IPS-NIHi7 (cell line): ENCODE results near the gene ISX.

Experiments used
- DNase-seq: peaks from one replicate; pipeline ENCODE4 v3.0.0; 2012; ENCODE audit warnings: mixed read lengths; ENCODE audit errors: extremely low spot score

ISX gene

DNA sequence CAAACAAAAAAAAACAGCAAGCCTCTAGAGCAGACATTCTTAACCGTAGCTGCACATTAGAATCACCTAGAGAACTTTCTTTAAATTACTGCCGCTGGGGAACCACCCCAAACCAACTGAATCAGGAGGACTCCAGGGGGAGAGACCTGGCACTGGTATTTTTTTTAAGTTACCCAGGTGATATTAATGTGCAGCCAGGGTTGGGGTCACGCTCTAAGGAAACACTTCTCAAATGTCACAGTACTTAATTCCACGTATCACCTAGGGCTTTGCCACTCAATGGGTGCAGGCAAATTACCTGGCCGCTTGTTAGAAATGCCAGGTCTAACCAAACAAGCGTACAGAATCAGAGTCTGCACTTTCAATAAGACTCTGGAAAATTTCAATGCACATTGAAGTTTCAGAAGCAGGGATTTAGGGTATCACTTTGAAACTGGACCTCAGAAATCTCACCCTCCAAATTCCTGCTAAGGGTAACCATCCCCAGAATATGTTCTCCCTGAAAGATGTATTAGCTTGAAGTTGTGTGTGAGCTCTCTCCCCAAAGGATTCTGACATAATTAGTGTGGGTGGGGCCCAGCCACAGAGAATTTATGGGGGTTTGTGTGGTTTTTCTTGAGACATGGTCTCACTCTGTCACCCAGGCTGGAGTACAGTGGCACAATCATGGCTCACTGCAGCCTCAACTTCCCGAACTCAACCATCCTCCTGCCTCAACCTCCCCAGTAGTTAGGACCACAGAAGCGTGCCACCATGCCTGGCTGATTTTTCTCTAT, 12.7 kb upstream of the ISX start:
- DNase-seq, result no peak

- DNase-seq, result no peak
These were observed 11.9 kb upstream of the ISX start for GRCh38 chr22:35054064-35054463.

GRCh38 chr22:35056486-35056885, 9.5 kb upstream of the ISX start:
- no peak for DNase-seq

DNA sequence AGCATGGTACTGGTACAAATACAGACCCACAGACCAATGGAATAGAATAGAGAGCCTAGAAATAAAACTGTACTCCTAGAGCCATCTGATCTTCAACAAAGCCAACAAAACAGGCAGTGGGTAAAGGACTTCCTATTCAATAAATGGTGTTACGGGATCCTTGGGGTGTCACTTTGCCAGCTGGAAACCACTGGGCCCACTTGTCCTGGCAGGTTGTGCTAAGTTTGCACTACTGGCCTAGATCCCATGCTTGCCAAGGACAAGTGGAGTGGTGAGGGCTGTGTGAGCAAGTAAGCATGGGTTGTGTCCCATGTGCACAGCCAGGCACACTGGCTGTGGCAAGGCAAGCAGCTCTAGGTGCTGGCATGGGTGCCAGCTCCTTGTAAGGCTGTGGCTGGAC, 8.8 kb upstream of the ISX start:
- DNase-seq, result no peak

DNA sequence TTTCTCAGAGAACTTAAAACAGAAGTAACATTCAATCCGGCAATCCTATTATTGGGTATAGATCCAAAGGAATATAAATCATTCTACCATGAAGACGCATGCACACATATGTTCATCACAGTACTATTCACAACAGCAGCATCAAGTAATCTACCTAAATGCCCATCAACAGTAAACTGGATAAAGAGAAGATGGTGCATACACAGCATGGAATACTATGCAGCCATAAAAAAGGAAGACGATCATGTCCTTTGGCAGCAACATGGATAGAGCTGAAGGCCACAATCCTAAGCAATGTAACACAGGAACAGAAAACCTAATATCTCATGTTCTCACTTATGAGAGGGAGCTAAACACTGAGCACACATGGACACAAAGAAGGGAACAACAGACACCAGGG, 6.3 kb upstream of the ISX start:
- no peak for DNase-seq

GRCh38 chr22:35064664-35065063, 1.3 kb upstream of the ISX start:
- no peak for DNase-seq

DNA sequence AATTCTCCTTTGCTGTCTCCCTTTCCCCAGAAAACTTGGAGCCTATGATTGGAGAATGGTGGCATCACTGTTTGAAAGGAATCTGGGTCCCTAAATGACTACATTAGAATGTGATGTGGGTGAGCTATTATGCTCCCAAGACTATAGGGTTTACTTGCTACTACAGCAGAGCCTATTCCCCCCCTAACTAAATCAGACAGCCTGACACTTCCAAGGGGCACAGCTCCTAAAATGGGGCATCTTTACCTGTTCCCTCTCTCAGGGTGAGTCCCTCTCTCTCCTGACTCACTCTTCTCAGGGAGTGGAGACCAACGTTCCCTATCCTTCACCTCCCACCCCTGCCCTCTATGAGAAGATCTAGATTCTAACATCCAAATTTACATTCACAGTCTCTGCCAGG, 775 bp upstream of the ISX start:
- no peak for DNase-seq

- DNase-seq, result no peak
These were observed 810 bp downstream of the ISX start for GRCh38 chr22:35066768-35067167.

GRCh38 chr22:35069541-35069940, 3.6 kb downstream of the ISX start:
- DNase-seq, result no peak

- no peak for DNase-seq
These were observed 4.6 kb downstream of the ISX start for GRCh38 chr22:35070451-35071093.

- DNase-seq, result no peak
These were observed 5.8 kb downstream of the ISX start for GRCh38 chr22:35071784-35072183.

- DNase-seq, result no peak
These were observed 7.0 kb downstream of the ISX start for GRCh38 chr22:35072925-35073324.

GRCh38 chr22:35074583-35074982, 8.6 kb downstream of the ISX start:
- no peak for DNase-seq

GRCh38 chr22:35076630-35077029, 10.7 kb downstream of the ISX start:
- no peak for DNase-seq

DNA sequence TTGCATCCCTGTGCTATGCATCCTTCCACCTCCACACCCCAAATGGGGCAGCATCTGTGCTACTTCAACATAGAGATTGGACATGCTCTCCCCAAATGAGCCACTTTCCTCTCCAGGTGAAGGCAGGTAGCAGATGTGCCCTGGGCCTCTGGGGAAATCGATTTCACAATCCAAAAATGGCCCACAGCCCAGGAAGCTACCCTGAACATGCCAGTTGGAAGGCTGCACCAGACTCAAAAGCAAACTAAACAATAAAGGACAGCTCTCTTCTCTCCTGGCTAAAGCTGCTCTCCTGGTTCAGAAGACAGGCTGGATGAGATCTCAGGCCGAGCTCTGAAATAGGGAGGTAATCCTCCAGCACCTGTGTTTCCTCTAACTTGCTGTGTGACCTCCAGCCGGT, 19.7 kb downstream of the ISX start:
- no peak for DNase-seq

GRCh38 chr22:35089139-35089538, 23.2 kb downstream of the ISX start:
- no peak for DNase-seq

- no peak for DNase-seq
These were observed 26.4 kb downstream of the ISX start for GRCh38 chr22:35092406-35092805.

- DNase-seq, result no peak
These were observed 33.0 kb downstream of the ISX start for GRCh38 chr22:35098921-35099320.

DNA sequence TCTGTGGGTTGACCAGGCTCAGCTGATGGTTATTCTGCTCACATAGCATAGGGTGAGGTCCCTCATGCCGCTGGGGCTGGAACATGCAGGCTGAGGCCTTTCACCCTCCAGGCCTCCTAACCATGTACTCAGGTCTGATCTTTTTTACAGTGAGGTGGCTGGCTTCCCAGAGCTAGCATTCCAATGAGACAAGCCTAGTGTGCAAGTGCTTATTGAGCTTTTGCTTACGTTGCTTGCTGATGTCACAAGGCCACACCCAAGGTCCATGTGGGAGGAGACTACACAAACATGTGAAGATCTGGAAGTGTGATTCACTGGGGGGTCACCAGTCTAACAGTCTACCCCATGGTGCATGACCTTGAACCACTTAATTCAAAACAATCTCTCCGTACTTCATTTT, 33.9 kb downstream of the ISX start:
- no peak for DNase-seq

DNA sequence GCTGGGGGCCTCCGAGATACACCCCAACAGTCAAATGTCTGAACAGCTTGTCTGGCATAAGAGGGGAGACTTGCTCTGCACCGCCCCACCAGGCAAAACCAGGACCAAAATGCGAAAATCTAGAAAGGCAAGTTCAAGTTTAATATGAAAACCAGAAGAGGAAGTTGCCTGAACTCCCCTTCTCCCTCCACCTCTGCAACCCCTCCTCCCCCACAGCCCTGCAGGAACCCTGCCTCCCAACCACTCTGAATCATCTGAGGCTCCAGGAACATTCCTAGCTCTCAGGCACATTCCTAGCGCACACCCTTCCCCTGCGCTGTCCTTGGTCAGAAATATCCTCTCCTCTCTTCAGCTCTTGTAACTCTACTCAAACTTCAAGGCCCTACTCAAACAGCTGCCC, 36.7 kb downstream of the ISX start:
- DNase-seq, result peak; percentile 84

- DNase-seq, result no peak
These were observed 37.8 kb downstream of the ISX start for GRCh38 chr22:35103761-35104160.

GRCh38 chr22:35104491-35104890, 38.5 kb downstream of the ISX start:
- no peak for DNase-seq

DNA sequence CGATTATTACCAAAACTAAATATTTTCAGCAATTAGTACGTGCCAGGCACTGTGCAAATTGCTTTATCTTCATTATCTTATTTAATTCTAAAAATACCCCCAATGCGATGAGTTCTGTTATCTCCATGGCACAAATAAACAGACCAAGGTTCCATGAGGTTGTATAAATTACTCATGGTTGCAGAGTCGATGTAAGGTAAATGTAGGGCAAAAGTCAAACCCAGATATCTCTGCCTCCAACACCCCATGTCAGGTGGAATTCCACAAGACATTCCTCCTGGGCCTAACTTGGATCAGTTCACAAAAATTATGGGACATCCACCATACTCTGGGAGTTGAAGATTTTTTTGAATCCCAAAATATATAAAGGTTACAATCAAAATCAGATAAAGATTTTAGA, 43.7 kb downstream of the ISX start:
- no peak for DNase-seq

GRCh38 chr22:35111244-35111643, 45.3 kb downstream of the ISX start:
- DNase-seq, result no peak
